Left forelimb (tissue), 1 donor: ENCODE results near the gene STARD6.
"Not testable (repeated sequence)": the region's sequence is repeated elsewhere in the genome, so short reads cannot be mapped to it uniquely, and the experiment has no call there.

Experiments
- DNase-seq: peaks from one replicate; pipeline ENCODE4 v3.0.0-alpha.2; 2018; ENCODE audit warnings: low spot score

The STARD6 gene

GRCh38 chr18:54357660-54358494, at the start of gene STARD6, which contains the start of gene C18orf54:
TSS of gene STARD6 (minus strand) at chr18:54357858. CDS start at chr18:54354573, 3,285 bp downstream.
TSS of gene C18orf54 (plus strand) at chr18:54357906. CDS start at chr18:54360573, 2,667 bp downstream.
- peak; percentile 92 for DNase-seq

- DNase-seq, result no peak
Measured at GRCh38 chr18:54405290-54405689, 47.6 kb upstream of the STARD6 start.

- no peak for DNase-seq
Measured at GRCh38 chr18:54396760-54397159, 39.1 kb upstream of the STARD6 start.

GRCh38 chr18:54393648-54394294, 36.1 kb upstream of the STARD6 start:
- no peak for DNase-seq

- DNase-seq, result no peak
Measured at GRCh38 chr18:54392543-54393023, 34.9 kb upstream of the STARD6 start.

- no peak for DNase-seq
Measured at GRCh38 chr18:54390838-54391237, 33.2 kb upstream of the STARD6 start.

- DNase-seq, result no peak
Measured at GRCh38 chr18:54389143-54389505, 31.5 kb upstream of the STARD6 start.

- DNase-seq, result no peak
Measured at GRCh38 chr18:54388203-54389142, 30.8 kb upstream of the STARD6 start.

- DNase-seq, result no peak
Measured at GRCh38 chr18:54387631-54388030, 30.0 kb upstream of the STARD6 start.

GRCh38 chr18:54386800-54387495, 29.3 kb upstream of the STARD6 start:
- not testable (repeated sequence) for DNase-seq

GRCh38 chr18:54386043-54386442, 28.4 kb upstream of the STARD6 start:
- no peak for DNase-seq

- DNase-seq, result no peak
Measured at GRCh38 chr18:54382733-54383252, 25.1 kb upstream of the STARD6 start.

- no peak for DNase-seq
Measured at GRCh38 chr18:54382076-54382475, 24.4 kb upstream of the STARD6 start.

- no peak for DNase-seq
Measured at GRCh38 chr18:54381640-54382039, 24.0 kb upstream of the STARD6 start.

- DNase-seq, result no peak
Measured at GRCh38 chr18:54378057-54378456, 20.4 kb upstream of the STARD6 start.

- DNase-seq, result no peak
Measured at GRCh38 chr18:54360406-54360805, 2.7 kb upstream of the STARD6 start.

- DNase-seq, result no peak
Measured at GRCh38 chr18:54359233-54359632, 1.6 kb upstream of the STARD6 start.

- DNase-seq, result no peak
Measured at GRCh38 chr18:54358495-54359040, 910 bp upstream of the STARD6 start.

- DNase-seq, result no peak
Measured at GRCh38 chr18:54357082-54357659, 487 bp downstream of the STARD6 start.

GRCh38 chr18:54351186-54351585, 6.5 kb downstream of the STARD6 start:
- no peak for DNase-seq

GRCh38 chr18:54338230-54338629, 19.4 kb downstream of the STARD6 start:
- DNase-seq, result no peak
